Measurements from ENCODE around the gene TEKTIP1. TPM values are rescaled to one million over a fixed set of nuclear protein-coding genes. Genes with fewer than 3 reads are reported as not detected.

The TEKTIP1 gene
- total and polyA plus RNA-seq, 9 of the 15 experiments (the other 6 are each of a cell fraction or from before 2014, with no cell fraction given), result 0.66 TPM; not detected in 8

DNA sequence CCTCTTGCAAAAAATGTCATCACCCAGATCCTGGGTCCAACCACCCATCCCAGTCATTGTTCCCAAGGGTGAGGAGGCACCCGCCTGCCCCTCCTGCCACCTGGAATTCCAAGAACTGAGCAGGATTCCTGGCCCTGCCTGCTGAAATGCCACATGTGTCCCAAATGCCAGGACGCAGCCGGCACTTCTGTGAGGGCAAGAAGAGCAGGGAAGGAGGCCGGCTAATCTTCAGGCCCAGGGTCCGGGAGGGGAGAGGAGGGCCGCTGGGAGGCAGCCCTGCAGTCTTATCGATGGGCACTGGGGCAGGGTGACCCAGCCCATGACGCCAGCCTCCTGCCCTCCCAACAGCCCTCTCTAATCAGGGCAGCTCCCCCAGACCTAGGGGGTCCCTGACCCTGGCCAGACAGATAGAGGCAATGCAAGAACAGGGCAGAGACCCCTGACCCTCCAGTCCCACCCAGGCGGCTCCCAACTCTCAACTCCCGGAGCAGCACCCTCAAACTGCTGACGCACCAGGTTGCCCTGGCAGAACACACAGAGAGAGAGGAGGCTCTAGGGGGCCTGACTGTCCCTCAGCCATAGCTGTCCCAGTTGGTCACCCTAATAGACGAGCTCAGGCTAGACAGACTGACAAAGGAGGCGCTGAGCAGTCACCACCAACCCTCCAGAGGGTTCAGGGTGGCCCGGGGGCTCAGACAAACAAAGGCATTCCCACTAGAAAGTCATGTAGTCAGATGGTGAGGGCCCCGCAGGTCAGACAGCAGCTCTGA is 16.9 kb downstream of the TEKTIP1 start:
- Histone ChIP-seq H2AFZ (ENCODE audit: low read depth, low read length) (no peak overlapping the region), H3K27me3 (ENCODE audit: control insufficient read depth in 2 of 2, insufficient read depth in 2 of 2, low read length in 2 of 2) (no peaks in the 10 kb centered on the region), H4K20me1 (replicated peaks; ENCODE audit: control insufficient read depth, insufficient read depth, low read length) (peaks cover 9% of the 10 kb centered on the region), H3K4me1 (replicated peaks in 1 of 2; ENCODE audit: control insufficient read depth in 2 of 2, insufficient read depth in 2 of 2, low read length in 2 of 2) (peaks cover 21 to 76% of the 10 kb centered on the region in 2 experiments; a peak in 4 of 5 replicates), H3K4me3 (peak overlapping the region; percentile 93), H3K79me2 (ENCODE audit: control insufficient read depth, insufficient read depth, low read length) (peaks cover 45% of the 10 kb centered on the region), H3K9me1 (ENCODE audit: control insufficient read depth, insufficient read depth, low read length) (peaks cover 7% of the 10 kb centered on the region), H3K27ac (ENCODE audit: extremely low read depth, low read depth, low read length) (peak overlapping the region; percentile 77; the same call in 2 of the 3 replicates), H3K4me2 (ENCODE audit: insufficient read depth, low read length) (peak overlapping the region; percentile 92), H3K9me3 (replicated peaks; ENCODE audit: control insufficient read depth, insufficient read depth, low read depth, low read length) (no peaks in the 10 kb centered on the region), H3K36me3 (ENCODE audit: control insufficient read depth, insufficient read depth, low read length) (peaks cover 25% of the 10 kb centered on the region), H3K9ac (ENCODE audit: insufficient read depth in 1 of 2, low read depth in 2 of 2, low read length in 2 of 2) (peak overlapping the region; percentile 81 to 99)
- no peak for FAIRE-seq
- TF ChIP-seq, protein P1, sequence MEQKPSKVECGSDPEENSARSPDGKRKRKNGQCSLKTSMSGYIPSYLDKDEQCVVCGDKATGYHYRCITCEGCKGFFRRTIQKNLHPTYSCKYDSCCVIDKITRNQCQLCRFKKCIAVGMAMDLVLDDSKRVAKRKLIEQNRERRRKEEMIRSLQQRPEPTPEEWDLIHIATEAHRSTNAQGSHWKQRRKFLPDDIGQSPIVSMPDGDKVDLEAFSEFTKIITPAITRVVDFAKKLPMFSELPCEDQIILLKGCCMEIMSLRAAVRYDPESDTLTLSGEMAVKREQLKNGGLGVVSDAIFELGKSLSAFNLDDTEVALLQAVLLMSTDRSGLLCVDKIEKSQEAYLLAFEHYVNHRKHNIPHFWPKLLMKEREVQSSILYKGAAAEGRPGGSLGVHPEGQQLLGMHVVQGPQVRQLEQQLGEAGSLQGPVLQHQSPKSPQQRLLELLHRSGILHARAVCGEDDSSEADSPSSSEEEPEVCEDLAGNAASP (IDR thresholded peaks at IDR 0.05), result no peak
- TF ChIP-seq CBFA2T3 (IDR thresholded peaks at IDR 0.05), result no peak
- TF ChIP-seq KDM5B (IDR thresholded peaks at IDR 0.05; ENCODE audit: insufficient replicate concordance, low read depth, low read length), result peak; percentile 12
- TF ChIP-seq ZNF263 (CRISPR knock-in tag; IDR thresholded peaks at IDR 0.05; ENCODE audit: borderline replicate concordance), result 0 out of 2 replicates have a peak, but pooled peaks have one; percentile 7
- TF ChIP-seq RBFOX2 (IDR thresholded peaks at IDR 0.05; ENCODE audit: low read depth, low read length), result 0 out of 2 replicates have a peak, but pooled peaks have one; percentile 13
- TF ChIP-seq SIRT6 (IDR thresholded peaks at IDR 0.05; ENCODE audit: low read depth, low read length), result no peak
- TF ChIP-seq MBD2 (IDR thresholded peaks at IDR 0.05; ENCODE audit: borderline replicate concordance, low read depth), result 0 out of 2 replicates have a peak, but pooled peaks have one; percentile 14
- intact Hi-C loops (cut with micrococcal nuclease) (loop anchor here (2.0 kb wide), 1 partner anchor 17 kb away; the partner anchor contains the start of gene HMG20B), in situ Hi-C loops (cut with MboI) (no loop called here)
- BruUV-seq (replicated peaks), result no TSS peak
- DNase-seq (ENCODE audit: extremely low read depth in 1 of 4, low spot score in 3 of 4), result no peak
- WGBS (ENCODE audit: insufficient coverage, low coverage, missing lambda C conversion rate), result 69% methylated on average over 12 of the region's 15 CpGs
- ChIA-PET CTCF (ENCODE audit: low intra/inter-chr PET ratio) (no interaction called here), POLR2A (interaction anchor here (0.6 to 1.9 kb wide), 9 partner anchors 7 to 314 kb away, joined by 3 to 9 read pairs (median 3); no protein-coding TSS in a partner anchor)
- no peak for ATAC-seq

All from K562 (cell line).